ENCODE results near the gene ENTPD1.
"Not testable (repeated sequence)": the region's sequence is repeated elsewhere in the genome, so short reads cannot be mapped to it uniquely, and the experiment has no call there.

Gene ENTPD1

GRCh38 chr10:95798096-95798855, 42.3 kb downstream of the ENTPD1 start:
- no peak for DNase-seq

GRCh38 chr10:95800286-95800685, 44.3 kb downstream of the ENTPD1 start:
- not testable (repeated sequence) for DNase-seq

- not testable (repeated sequence) for DNase-seq
These were observed 50.9 kb downstream of the ENTPD1 start for GRCh38 chr10:95806687-95807380.

- DNase-seq = not testable (repeated sequence)
These were observed 52.8 kb downstream of the ENTPD1 start for GRCh38 chr10:95808705-95809308.

GRCh38 chr10:95809370-95810197, 53.6 kb downstream of the ENTPD1 start:
- no peak for DNase-seq

- DNase-seq = no peak
These were observed 54.4 kb downstream of the ENTPD1 start for GRCh38 chr10:95810198-95810976.

GRCh38 chr10:95813054-95813685, 57.2 kb downstream of the ENTPD1 start:
- DNase-seq = no peak

- DNase-seq = peak; percentile 75
These were observed 58.2 kb downstream of the ENTPD1 start for GRCh38 chr10:95814011-95814727.

GRCh38 chr10:95815133-95815532, 59.2 kb downstream of the ENTPD1 start:
- no peak for DNase-seq

- no peak for DNase-seq
These were observed 59.8 kb downstream of the ENTPD1 start for GRCh38 chr10:95815701-95816240.

GRCh38 chr10:95818010-95818409, 62.0 kb downstream of the ENTPD1 start:
- no peak for DNase-seq

- DNase-seq = no peak
These were observed 62.7 kb downstream of the ENTPD1 start for GRCh38 chr10:95818668-95819067.

- no peak for DNase-seq
These were observed 63.8 kb downstream of the ENTPD1 start for GRCh38 chr10:95819620-95820329.

- DNase-seq = no peak
These were observed 64.4 kb downstream of the ENTPD1 start for GRCh38 chr10:95820363-95820762.

GRCh38 chr10:95821720-95822119, 65.8 kb downstream of the ENTPD1 start:
- no peak for DNase-seq

- DNase-seq = no peak
These were observed 74.1 kb downstream of the ENTPD1 start for GRCh38 chr10:95830044-95830443.

- no peak for DNase-seq
These were observed 75.1 kb downstream of the ENTPD1 start for GRCh38 chr10:95831076-95831475.

GRCh38 chr10:95831515-95831914, 75.6 kb downstream of the ENTPD1 start:
- no peak for DNase-seq

- no peak for DNase-seq
These were observed 76.5 kb downstream of the ENTPD1 start for GRCh38 chr10:95832216-95833041.

All from femur (tissue), 1 donor.